Testis (tissue), 2 donors: ENCODE measurements around the gene CDKAL1.

ENCODE experiments used
- CTCF ChIP-seq, 3 experiments: fragments of 450-650 bp in 2 of 3; fragments of 200-600 bp in 1 of 3; sonication (generic) in 1 of 3; IDR thresholded peaks; one replicate each; pipeline ENCODE4 v1.5.1; 2016 to 2019; ENCODE audit warnings: antibody characterized with exemption in 3 of 3, mild to moderate bottlenecking in 2 of 3, moderate library complexity in 1 of 3
- POLR2A ChIP-seq: fragments of 450-650 bp; IDR thresholded peaks from one replicate; pipeline ENCODE4 v1.6.1; 2017; ENCODE audit warnings: antibody characterized with exemption, mild to moderate bottlenecking, moderate library complexity

GRCh38 chr6:20564269-20564668, 30.0 kb downstream of the CDKAL1 start:
- peak; percentile 8 to 69 (median 34) for TF ChIP-seq CTCF (IDR thresholded peaks at IDR 0.05)
- TF ChIP-seq POLR2A: no peak
